Activated T-cell treated with anti-CD3 and anti-CD28 coated beads, Interleukin-2, amount 50 U/mL, for 24 hours (primary cell): ENCODE data around the gene IQCK.
"Not testable (repeated sequence)": the region's sequence is repeated elsewhere in the genome, so short reads cannot be mapped to it uniquely, and the experiment has no call there.

Experiments used
- DNase-seq: peaks from one replicate; pipeline ENCODE4 v3.0.0-alpha.2; 2020
- H3K27ac Mint-ChIP-seq: 2 replicates; pipeline ENCODE4 v1.8.0; 2020; ENCODE audit warnings: mild to moderate bottlenecking, mixed read lengths
- H3K27me3 Mint-ChIP-seq: 2 replicates; pipeline ENCODE4 v1.8.0; 2020; ENCODE audit warnings: mixed read lengths
- H3K36me3 Mint-ChIP-seq: 2 replicates; pipeline ENCODE4 v1.8.0; 2020; ENCODE audit warnings: low read depth, mixed read lengths
- H3K4me1 Mint-ChIP-seq: 2 replicates; pipeline ENCODE4 v1.8.0; 2020; ENCODE audit warnings: low read depth, mixed read lengths
- H3K4me3 Mint-ChIP-seq: 2 replicates; pipeline ENCODE4 v1.8.0; 2020; ENCODE audit warnings: mild to moderate bottlenecking, moderate library complexity, mixed read lengths
- H3K9me3 Mint-ChIP-seq: 2 replicates; pipeline ENCODE4 v1.8.0; 2020; ENCODE audit warnings: mixed read lengths

The IQCK gene

GRCh38 chr16:19707569-19708295 lies 10.3 kb upstream of the IQCK start:
- Mint-ChIP-seq H3K4me3 (no peak overlapping the region), H3K36me3 (peaks cover 94% of the 10 kb centered on the region), H3K9me3 (no peaks in the 10 kb centered on the region), H3K27ac (no peak overlapping the region), H3K4me1 (peaks cover 2% of the 10 kb centered on the region), H3K27me3 (no peaks in the 10 kb centered on the region)
- no peak for DNase-seq

- DNase-seq, result no peak
- Mint-ChIP-seq H3K27ac (no peak overlapping the region), H3K9me3 (no peaks in the 10 kb centered on the region), H3K36me3 (peaks cover 94% of the 10 kb centered on the region), H3K4me3 (no peak overlapping the region), H3K4me1 (peaks cover 5% of the 10 kb centered on the region), H3K27me3 (no peaks in the 10 kb centered on the region)
These were observed 9.5 kb upstream of the IQCK start for GRCh38 chr16:19708296-19709205.

GRCh38 chr16:19709381-19710136 lies 8.5 kb upstream of the IQCK start:
- Mint-ChIP-seq H3K4me1 (peaks cover 11% of the 10 kb centered on the region), H3K4me3 (no peak overlapping the region), H3K9me3 (no peaks in the 10 kb centered on the region), H3K27ac (peak overlapping the region; percentile 5), H3K36me3 (peaks cover 94% of the 10 kb centered on the region), H3K27me3 (no peaks in the 10 kb centered on the region)
- DNase-seq, result no peak

- Mint-ChIP-seq H3K27me3 (no peaks in the 10 kb centered on the region), H3K4me1 (peaks cover 12% of the 10 kb centered on the region), H3K4me3 (no peak overlapping the region), H3K27ac (peak overlapping the region; percentile 5), H3K9me3 (no peaks in the 10 kb centered on the region), H3K36me3 (peaks cover 92% of the 10 kb centered on the region)
- DNase-seq, result no peak
These were observed 7.7 kb upstream of the IQCK start for GRCh38 chr16:19710191-19710908.

GRCh38 chr16:19710991-19711545 lies 7.0 kb upstream of the IQCK start:
- Mint-ChIP-seq H3K4me3 (no peak overlapping the region), H3K27ac (peak overlapping the region; percentile 16), H3K27me3 (no peaks in the 10 kb centered on the region), H3K9me3 (no peaks in the 10 kb centered on the region), H3K36me3 (peaks cover 92% of the 10 kb centered on the region), H3K4me1 (peaks cover 18% of the 10 kb centered on the region)
- DNase-seq, result no peak

GRCh38 chr16:19711643-19712042 lies 6.4 kb upstream of the IQCK start:
- Mint-ChIP-seq H3K27me3 (no peaks in the 10 kb centered on the region), H3K27ac (no peak overlapping the region), H3K4me3 (no peak overlapping the region), H3K36me3 (peaks cover 92% of the 10 kb centered on the region), H3K4me1 (peaks cover 24% of the 10 kb centered on the region), H3K9me3 (no peaks in the 10 kb centered on the region)
- DNase-seq, result no peak

GRCh38 chr16:19712418-19713058 lies 5.5 kb upstream of the IQCK start:
- H3K4me3 Mint-ChIP-seq, result no peak overlapping the region
- H3K36me3 Mint-ChIP-seq, result peaks cover 90% of the 10 kb centered on the region
- no peak for DNase-seq
- H3K4me1 Mint-ChIP-seq, result peaks cover 29% of the 10 kb centered on the region
- H3K27me3 Mint-ChIP-seq, result no peaks in the 10 kb centered on the region
- H3K9me3 Mint-ChIP-seq, result no peaks in the 10 kb centered on the region
- H3K27ac Mint-ChIP-seq, result no peak overlapping the region

GRCh38 chr16:19713697-19714096 lies 4.4 kb upstream of the IQCK start:
- no peak overlapping the region for H3K27ac Mint-ChIP-seq
- no peaks in the 10 kb centered on the region for H3K9me3 Mint-ChIP-seq
- DNase-seq, result no peak
- H3K4me1 Mint-ChIP-seq, result peaks cover 29% of the 10 kb centered on the region
- H3K4me3 Mint-ChIP-seq, result no peak overlapping the region
- H3K36me3 Mint-ChIP-seq, result peaks cover 86% of the 10 kb centered on the region
- no peaks in the 10 kb centered on the region for H3K27me3 Mint-ChIP-seq

GRCh38 chr16:19715566-19715965 lies 2.5 kb upstream of the IQCK start:
- Mint-ChIP-seq H3K4me3 (peak overlapping the region; percentile 3), H3K9me3 (no peaks in the 10 kb centered on the region), H3K36me3 (peaks cover 67% of the 10 kb centered on the region), H3K27ac (peak overlapping the region; percentile 33), H3K27me3 (no peaks in the 10 kb centered on the region), H3K4me1 (peaks cover 34% of the 10 kb centered on the region)
- no peak for DNase-seq

GRCh38 chr16:19716183-19716582 lies 1.9 kb upstream of the IQCK start:
- H3K27ac Mint-ChIP-seq, result peak overlapping the region; percentile 80
- H3K4me3 Mint-ChIP-seq, result peak overlapping the region; percentile 97
- no peaks in the 10 kb centered on the region for H3K9me3 Mint-ChIP-seq
- H3K4me1 Mint-ChIP-seq, result peaks cover 34% of the 10 kb centered on the region
- no peak for DNase-seq
- H3K36me3 Mint-ChIP-seq, result peaks cover 63% of the 10 kb centered on the region
- no peaks in the 10 kb centered on the region for H3K27me3 Mint-ChIP-seq

- H3K4me1 Mint-ChIP-seq, result peaks cover 36% of the 10 kb centered on the region
- not testable (repeated sequence) for H3K9me3 Mint-ChIP-seq, DNase-seq, H3K27me3 Mint-ChIP-seq
- H3K36me3 Mint-ChIP-seq, result peaks cover 57% of the 10 kb centered on the region
- peak overlapping the region; percentile 80 for H3K27ac Mint-ChIP-seq
- H3K4me3 Mint-ChIP-seq, result peak overlapping the region; percentile 97
These were observed 1.3 kb upstream of the IQCK start for GRCh38 chr16:19716728-19717127.

- DNase-seq, result no peak
- Mint-ChIP-seq H3K4me3 (peak overlapping the region; percentile 97), H3K36me3 (peaks cover 51% of the 10 kb centered on the region), H3K9me3 (no peaks in the 10 kb centered on the region), H3K27ac (peak overlapping the region; percentile 93), H3K27me3 (no peaks in the 10 kb centered on the region), H3K4me1 (peaks cover 36% of the 10 kb centered on the region)
These were observed 757 bp upstream of the IQCK start for GRCh38 chr16:19717314-19717713.

- peaks cover 34% of the 10 kb centered on the region for H3K4me1 Mint-ChIP-seq
- H3K4me3 Mint-ChIP-seq, result peak overlapping the region; percentile 97
- no peaks in the 10 kb centered on the region for H3K9me3 Mint-ChIP-seq
- peak overlapping the region; percentile 93 for H3K27ac Mint-ChIP-seq
- no peaks in the 10 kb centered on the region for H3K27me3 Mint-ChIP-seq
- DNase-seq, result no peak
- H3K36me3 Mint-ChIP-seq, result peaks cover 38% of the 10 kb centered on the region
These were observed 524 bp downstream of the IQCK start for GRCh38 chr16:19718624-19718965.
